ENCODE measurements around the gene CAMK1D. TPM values are rescaled to one million over a fixed set of nuclear protein-coding genes. Genes with fewer than 3 reads are reported as not detected.

CAMK1D gene
- total and polyA plus RNA-seq, 11 donors, result 1.4 to 16.0 (median 2.5) TPM

DNA sequence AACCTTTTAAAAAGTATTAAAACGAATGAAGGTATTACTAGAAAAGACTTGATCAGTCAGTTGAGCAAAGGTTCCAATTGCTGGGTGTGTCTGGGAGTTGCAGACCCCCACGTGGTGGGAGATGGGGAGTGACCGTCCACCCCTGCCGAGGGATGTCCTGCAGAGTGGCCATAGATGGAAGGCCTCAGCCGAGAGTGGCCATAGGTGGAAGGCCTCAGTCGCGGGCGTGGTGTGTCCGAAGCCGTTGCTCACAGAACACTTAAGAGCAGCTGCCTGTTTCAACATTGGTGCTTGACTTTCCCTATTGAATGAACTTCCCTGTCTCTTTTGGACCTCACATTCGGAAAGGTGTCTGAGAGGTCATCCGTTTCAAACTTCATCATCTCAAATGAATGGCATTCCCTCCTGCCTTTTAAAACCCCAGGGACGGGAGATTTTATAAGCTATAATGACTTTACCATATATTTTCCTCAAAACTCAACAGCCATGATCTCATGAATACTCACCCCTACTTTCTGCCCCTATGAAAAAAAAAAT is 69.4 kb downstream of the CAMK1D start:
- H3K27me3 ChIP-seq, result no peaks in the 10 kb centered on the region
- peaks cover 0 to 36% (median 0%) of the 10 kb centered on the region in 12 donors for H3K4me1 ChIP-seq
- H3K36me3 ChIP-seq, result no peaks in the 10 kb centered on the region
- TF ChIP-seq POLR2A (IDR thresholded peaks at IDR 0.05), result no peak
- TF ChIP-seq, protein P1, sequence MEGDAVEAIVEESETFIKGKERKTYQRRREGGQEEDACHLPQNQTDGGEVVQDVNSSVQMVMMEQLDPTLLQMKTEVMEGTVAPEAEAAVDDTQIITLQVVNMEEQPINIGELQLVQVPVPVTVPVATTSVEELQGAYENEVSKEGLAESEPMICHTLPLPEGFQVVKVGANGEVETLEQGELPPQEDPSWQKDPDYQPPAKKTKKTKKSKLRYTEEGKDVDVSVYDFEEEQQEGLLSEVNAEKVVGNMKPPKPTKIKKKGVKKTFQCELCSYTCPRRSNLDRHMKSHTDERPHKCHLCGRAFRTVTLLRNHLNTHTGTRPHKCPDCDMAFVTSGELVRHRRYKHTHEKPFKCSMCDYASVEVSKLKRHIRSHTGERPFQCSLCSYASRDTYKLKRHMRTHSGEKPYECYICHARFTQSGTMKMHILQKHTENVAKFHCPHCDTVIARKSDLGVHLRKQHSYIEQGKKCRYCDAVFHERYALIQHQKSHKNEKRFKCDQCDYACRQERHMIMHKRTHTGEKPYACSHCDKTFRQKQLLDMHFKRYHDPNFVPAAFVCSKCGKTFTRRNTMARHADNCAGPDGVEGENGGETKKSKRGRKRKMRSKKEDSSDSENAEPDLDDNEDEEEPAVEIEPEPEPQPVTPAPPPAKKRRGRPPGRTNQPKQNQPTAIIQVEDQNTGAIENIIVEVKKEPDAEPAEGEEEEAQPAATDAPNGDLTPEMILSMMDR (IDR thresholded peaks at IDR 0.05), result no peak
- H3K9me3 ChIP-seq, result no peaks in the 10 kb centered on the region
- intact Hi-C loops (cut with DNase I), result no loop called here
- 75 to 85% (median 83%) methylated on average over 13 of the region's 13 CpGs for WGBS, 4 donors
- DNase-seq, result no peak
- peak overlapping the region in 7 of 12 donors; percentile 19 to 61 (median 32) for H3K27ac ChIP-seq
- no peak overlapping the region for H3K4me3 ChIP-seq
- ATAC-seq, result peak in 1 of 4 donors; percentile 30

DNA sequence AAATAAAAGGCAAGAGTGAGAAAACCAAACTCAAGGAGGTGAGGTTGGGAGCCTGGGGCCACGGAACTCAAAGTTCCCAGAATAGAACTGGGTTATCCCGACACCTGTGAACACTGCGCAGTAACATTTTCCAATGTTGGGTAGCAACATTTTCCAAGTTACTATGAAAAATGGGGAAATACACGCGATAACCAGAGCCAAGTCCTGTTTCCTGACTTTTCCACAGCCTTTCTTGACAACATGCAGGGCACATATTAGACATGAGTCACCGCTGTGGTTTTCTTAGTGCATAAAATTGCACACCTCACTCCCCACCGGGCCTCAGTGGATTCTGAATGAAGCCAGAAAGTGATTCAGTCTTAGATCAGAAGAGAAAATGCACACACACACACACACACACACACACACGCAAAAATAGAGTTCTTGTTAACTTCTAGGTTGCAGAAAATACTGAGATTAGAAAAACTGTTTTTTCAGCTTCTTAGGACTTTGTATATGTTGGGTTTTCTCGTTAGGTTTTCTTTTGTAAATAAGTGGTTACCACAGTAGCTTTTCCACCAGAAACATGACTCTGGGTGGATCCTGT is 70.0 kb downstream of the CAMK1D start:
- Histone ChIP-seq H3K4me1 (peaks cover 0 to 36% (median 0%) of the 10 kb centered on the region in 12 donors), H3K27ac (peak overlapping the region in 7 of 12 donors; percentile 19 to 61 (median 32)), H3K27me3 (no peaks in the 10 kb centered on the region), H3K9me3 (no peaks in the 10 kb centered on the region), H3K36me3 (no peaks in the 10 kb centered on the region), H3K4me3 (no peak overlapping the region)
- 54 to 70% (median 59%) methylated on average over 9 of the region's 9 CpGs for WGBS, 4 donors
- intact Hi-C loops (cut with DNase I), result no loop called here
- ATAC-seq (peak; percentile 34 to 85 (median 83)), DNase-seq (peak in 4 of 5 donors; percentile 18 to 52 (median 42))
- TF ChIP-seq, protein P1 (IDR thresholded peaks at IDR 0.05), result no peak
- TF ChIP-seq POLR2A (IDR thresholded peaks at IDR 0.05), result no peak

DNA sequence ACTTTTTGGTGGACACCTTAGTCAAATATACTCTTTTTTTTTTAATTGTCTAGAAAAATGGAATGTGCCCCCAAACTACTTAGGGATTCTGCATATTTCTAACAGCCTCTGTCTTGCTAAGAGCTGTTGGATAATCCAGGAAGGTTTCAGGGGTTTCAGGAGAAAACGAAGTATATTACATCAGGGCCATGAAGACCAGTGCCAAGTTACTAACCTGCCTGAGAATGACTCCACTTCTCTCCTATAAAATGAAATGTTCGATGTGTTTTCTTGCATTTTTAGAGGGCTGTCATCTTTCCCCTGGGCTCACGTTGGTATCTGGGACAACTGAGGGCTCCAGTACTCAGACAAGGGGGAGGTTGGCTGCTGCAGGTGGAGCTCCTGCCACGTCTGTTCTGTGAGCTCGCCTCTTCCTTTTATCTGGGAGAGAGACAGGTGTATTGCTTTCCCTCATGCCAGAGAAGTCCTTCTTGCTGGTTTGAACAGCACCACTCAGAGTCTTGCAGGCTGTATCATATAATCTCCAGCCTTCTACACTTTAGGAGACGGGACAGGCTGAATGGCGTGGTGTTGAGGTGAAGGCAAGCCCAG is 71.3 kb downstream of the CAMK1D start:
- Histone ChIP-seq H3K27me3 (no peaks in the 10 kb centered on the region), H3K4me1 (peaks cover 0 to 36% (median 0%) of the 10 kb centered on the region in 12 donors), H3K4me3 (no peak overlapping the region), H3K27ac (no peak overlapping the region), H3K9me3 (no peaks in the 10 kb centered on the region), H3K36me3 (no peaks in the 10 kb centered on the region)
- TF ChIP-seq POLR2A (IDR thresholded peaks at IDR 0.05), result no peak
- TF ChIP-seq, protein P1 (IDR thresholded peaks at IDR 0.05), result no peak
- intact Hi-C loops (cut with DNase I), result no loop called here
- 88 to 92% (median 92%) methylated on average over 7 of the region's 7 CpGs for WGBS, 4 donors
- DNase-seq, result no peak
- ATAC-seq, result no peak

DNA sequence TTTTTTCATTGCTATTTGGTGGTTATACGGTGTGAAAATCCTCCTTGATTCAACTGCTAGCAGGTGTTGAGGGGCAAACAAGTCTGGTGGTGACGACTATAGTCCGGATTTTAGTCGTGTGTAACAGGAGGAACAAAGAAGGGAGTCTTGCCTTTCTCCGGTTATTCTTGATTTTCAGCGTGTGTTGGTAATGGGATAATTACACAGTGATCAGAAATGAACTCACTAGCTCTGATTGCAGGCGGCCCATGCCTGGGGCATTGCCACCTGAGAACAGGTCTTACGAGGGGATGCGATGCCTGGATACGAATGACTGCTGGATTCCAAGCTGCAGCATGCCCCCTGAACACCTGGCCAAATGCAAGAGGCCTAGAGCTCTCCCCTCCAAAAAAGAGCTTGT is 72.8 kb downstream of the CAMK1D start:
- peaks cover 0 to 25% (median 0%) of the 10 kb centered on the region in 12 donors for H3K4me1 ChIP-seq
- intact Hi-C loops (cut with DNase I), result no loop called here
- H3K27me3 ChIP-seq, result no peaks in the 10 kb centered on the region
- no peak for DNase-seq
- WGBS, 4 donors, result 92 to 98% (median 95%) methylated on average over 10 of the region's 10 CpGs
- TF ChIP-seq, protein P1 (IDR thresholded peaks at IDR 0.05), result no peak
- TF ChIP-seq POLR2A (IDR thresholded peaks at IDR 0.05), result no peak
- H3K4me3 ChIP-seq, result no peak overlapping the region
- no peak for ATAC-seq
- no peaks in the 10 kb centered on the region for H3K36me3 ChIP-seq
- no peaks in the 10 kb centered on the region for H3K9me3 ChIP-seq
- no peak overlapping the region for H3K27ac ChIP-seq

All from heart left ventricle (tissue), 16 donors.